Fibroblast of the aortic adventitia (primary cell): Measurements from ENCODE around the gene SPTBN1. TPM values are rescaled to one million over a fixed set of nuclear protein-coding genes. Genes with fewer than 3 reads are reported as not detected.
A peak's percentile ranks its signal among the peaks of the same experiment; 100 is the strongest.

ENCODE experiments used
- DNase-seq: peaks from one replicate; pipeline ENCODE4 v3.0.0-alpha.2; 2010; ENCODE audit warnings: low read depth
- H3K4me3 ChIP-seq: 2 replicates; pipeline ENCODE4 v1.5.1; 2011; ENCODE audit warnings: low read depth, mild to moderate bottlenecking, control low read depth, low read length, moderate library complexity
- total RNA-seq: library from RNA; depleted of rRNA; stranded (reverse); fragments of >200 nt; gene quantifications from 2 replicates; pipeline ENCODE4 v1.2.3, GENCODE V29; 2012; ENCODE audit warnings: low replicate concordance
- TF ChIP-seq, protein P1 (sequence below): IDR thresholded peaks from 2 replicates; pipeline ENCODE4 v1.5.1; 2011; ENCODE audit warnings: mild to moderate bottlenecking, low read length, control low read depth, inconsistent platforms; ENCODE audit not compliant: insufficient read depth

Gene SPTBN1
- total RNA-seq, 1 donor, result 293 TPM

DNA sequence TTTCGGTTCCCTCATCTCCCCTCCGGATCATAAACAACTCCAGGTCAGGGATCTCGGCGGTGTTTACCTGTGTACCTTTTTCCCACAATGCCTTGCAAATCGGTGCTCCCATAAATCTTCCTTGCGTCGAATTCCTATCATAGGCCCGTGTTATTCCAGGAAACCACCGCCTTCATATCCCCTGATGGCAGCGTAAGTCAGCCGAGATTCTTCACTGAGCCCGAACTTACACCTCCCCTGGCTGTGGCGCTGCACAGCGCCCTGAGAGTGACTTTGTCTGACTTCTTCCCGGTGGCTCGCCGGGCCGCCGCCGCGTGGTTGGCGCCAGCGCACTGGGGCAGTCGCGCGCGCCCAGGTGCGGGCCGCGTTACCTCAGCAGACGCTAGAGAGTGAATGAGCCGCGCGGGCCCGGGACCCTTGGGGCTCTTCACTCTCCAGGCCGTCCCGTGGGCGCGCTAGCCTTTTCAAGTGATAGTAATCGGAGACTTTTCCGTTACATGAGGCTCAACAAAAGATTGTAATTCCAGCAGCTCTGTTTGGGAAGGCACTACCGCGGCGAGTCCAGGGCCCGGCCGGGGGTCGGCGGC is 101.6 kb downstream of the SPTBN1 start:
- peak overlapping the region; percentile 66 for H3K4me3 ChIP-seq
- peak; percentile 42 for DNase-seq
- TF ChIP-seq, protein P1, sequence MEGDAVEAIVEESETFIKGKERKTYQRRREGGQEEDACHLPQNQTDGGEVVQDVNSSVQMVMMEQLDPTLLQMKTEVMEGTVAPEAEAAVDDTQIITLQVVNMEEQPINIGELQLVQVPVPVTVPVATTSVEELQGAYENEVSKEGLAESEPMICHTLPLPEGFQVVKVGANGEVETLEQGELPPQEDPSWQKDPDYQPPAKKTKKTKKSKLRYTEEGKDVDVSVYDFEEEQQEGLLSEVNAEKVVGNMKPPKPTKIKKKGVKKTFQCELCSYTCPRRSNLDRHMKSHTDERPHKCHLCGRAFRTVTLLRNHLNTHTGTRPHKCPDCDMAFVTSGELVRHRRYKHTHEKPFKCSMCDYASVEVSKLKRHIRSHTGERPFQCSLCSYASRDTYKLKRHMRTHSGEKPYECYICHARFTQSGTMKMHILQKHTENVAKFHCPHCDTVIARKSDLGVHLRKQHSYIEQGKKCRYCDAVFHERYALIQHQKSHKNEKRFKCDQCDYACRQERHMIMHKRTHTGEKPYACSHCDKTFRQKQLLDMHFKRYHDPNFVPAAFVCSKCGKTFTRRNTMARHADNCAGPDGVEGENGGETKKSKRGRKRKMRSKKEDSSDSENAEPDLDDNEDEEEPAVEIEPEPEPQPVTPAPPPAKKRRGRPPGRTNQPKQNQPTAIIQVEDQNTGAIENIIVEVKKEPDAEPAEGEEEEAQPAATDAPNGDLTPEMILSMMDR, result no peak

DNA sequence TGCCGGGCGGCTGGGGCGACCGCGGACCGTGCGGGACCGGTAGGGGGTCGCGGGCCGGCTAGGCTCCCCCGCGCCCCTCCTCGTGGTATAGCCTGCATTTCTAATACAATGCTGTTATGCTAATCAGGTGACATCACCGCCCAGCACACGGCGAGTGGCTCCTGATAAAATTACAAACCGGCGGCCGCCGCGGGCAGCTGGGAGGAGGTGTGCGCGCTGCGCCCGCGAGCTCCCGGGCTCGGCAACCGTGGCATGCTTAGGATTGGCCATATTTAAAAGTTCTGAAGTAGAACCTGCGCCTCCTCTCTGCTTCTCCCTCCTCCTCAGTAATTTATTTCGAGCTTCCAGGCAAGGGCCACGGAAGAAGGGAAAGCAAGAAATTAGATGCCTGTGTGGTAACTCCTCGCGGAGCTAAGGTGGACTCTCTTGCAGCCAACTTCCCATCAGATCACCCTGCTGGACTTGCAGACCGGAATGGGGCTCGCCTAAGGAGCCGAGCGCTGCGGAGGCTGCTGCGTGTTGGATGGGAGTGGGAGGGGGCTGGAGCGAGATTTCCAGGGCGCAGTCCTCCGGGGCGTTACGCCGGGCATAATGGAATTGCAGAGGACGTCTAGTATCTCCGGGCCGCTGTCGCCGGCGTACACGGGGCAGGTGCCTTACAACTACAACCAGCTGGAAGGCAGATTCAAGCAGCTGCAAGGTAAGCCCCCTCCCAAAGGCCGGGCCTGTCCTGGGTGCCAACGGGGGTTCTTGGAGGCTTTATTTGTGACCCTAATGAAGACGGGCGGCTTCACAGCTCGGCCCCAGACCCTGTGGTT is 102.3 kb downstream of the SPTBN1 start:
- peak; percentile 59 for DNase-seq
- TF ChIP-seq, protein P1, result no peak
- peak overlapping the region; percentile 66 for H3K4me3 ChIP-seq

DNA sequence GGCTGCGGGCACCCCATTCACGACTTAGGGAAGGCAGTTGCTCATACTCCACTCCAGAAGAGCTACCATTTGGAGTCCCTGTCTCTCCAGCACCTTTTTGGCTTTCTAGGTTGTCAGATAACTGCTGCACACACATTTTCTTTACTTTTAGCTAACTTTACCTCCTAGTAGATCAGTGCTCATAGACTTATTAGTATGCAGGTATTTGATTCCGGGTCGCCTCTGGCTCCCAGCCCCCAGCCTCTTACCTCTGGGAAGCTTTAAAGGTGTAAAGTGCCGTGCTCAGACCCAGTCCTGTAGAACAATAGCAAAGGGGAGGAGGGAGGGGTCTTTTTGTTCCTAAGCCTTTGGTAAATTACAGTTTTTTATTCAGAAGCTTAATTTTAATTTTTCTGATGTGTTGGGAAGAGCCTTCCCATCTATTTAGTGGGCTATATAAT is 102.9 kb downstream of the SPTBN1 start:
- DNase-seq, result no peak
- TF ChIP-seq, protein P1, result no peak
- H3K4me3 ChIP-seq, result peak overlapping the region; percentile 66

DNA sequence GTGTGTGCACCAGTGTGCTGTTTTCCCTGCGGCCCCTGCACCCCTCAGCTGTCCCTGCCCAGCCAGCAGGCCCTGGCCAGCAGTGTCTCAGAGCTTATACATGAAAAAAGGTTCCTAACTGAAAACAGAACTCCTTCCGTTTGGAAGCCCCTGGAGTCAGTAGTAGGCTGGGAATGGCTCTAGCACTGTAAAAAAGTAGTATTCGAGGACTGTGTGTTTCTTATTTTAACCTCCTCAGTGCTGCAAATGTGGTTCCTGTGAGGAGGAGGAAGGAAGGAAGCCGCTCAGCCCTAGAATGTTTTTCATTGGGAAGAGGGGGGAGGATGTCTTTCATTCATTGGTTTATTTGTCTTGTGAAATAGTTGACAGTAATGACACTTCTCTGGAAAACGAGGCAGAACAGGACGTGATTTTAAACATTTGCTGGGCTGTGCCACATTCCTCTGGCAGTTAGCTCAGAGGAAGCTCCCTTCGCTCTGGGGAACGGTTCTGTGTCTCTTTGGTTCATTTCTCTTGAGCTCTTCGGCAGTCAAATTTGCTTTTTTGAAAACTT is 103.5 kb downstream of the SPTBN1 start:
- H3K4me3 ChIP-seq, result peak overlapping the region; percentile 66
- DNase-seq, result peak; percentile 81
- TF ChIP-seq, protein P1, result peak; percentile 6

DNA sequence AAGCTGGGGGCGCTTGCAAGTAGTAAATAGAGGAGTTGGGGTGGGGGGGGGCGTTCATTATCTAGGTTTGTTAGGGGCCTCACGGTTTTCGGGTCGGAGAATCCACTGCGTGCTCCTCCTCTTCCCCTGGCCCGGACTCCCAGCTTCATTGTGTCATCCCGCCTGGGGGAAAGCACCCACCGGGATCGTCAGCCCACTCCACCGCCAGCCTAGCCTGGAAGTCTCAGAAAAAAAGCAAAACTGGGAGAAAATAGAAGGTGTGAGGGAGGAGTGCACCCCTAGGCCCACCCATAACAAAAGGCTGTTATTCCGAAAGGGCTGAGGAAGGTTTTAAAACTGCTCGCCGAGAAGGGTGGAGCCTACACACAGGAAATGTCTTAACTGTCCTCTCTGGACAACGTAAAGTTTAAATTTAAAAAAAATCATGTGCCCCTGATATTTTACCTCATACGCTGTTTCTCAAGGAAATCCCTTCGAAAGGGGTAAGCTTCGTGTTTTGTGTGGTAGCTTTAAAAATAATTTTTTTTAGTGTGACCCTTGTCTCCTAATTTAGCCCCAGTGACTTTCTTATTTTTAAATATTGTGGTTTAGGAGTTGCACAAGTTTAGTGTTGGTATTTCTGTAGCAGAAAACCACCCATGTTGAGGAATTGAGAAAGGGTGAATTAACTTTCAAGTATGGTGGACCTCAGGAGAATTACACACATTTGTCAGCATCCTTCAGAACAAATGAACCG is 104.2 kb downstream of the SPTBN1 start:
- peak; percentile 77 for DNase-seq
- H3K4me3 ChIP-seq, result peak overlapping the region; percentile 66

DNA sequence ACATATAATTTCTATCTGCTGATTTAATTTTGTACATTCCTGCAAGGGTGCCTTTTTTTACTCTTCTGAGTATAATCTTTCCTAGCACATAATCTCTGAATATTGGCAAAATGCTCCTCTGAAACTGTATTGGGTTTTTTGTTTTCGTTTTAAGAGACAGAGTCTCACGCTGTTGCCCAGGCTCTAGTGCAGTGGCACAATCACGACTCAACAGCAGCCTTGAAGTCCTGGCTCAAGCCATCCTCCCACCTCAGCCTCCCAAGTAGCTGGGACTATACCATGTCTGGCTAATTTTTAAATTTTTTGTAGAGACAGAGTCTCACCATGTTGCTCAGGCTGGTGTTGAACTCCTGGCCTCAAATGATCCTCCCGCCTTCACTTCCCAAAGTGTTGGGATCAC is 104.9 kb downstream of the SPTBN1 start:
- DNase-seq, result no peak
- TF ChIP-seq, protein P1, result no peak
- peak overlapping the region; percentile 66 for H3K4me3 ChIP-seq

More for the DNA sequence above, 104.2 kb downstream of the SPTBN1 start:
- TF ChIP-seq, protein P1, result no peak
